T-helper 1 cell treated with Interleukin-12 subunit alpha and Interleukin-12 subunit beta and Interleukin-4 antibody, amounts not matched to agents 30 μg/mL and 1 μg/mL, for 36 hours (primary cell): ENCODE measurements around the gene CSH2.
"Not testable (repeated sequence)": the region's sequence is repeated elsewhere in the genome, so short reads cannot be mapped to it uniquely, and the experiment has no call there.

Experiments used
- H3K27ac Mint-ChIP-seq: one replicate; pipeline ENCODE4 v1.8.0; 2021; ENCODE audit warnings: mild to moderate bottlenecking, mixed read lengths
- H3K27me3 Mint-ChIP-seq: one replicate; pipeline ENCODE4 v1.8.0; 2021; ENCODE audit warnings: low read depth, mixed read lengths
- H3K36me3 Mint-ChIP-seq: one replicate; pipeline ENCODE4 v1.8.0; 2021; ENCODE audit warnings: low read depth, mixed read lengths
- H3K4me1 Mint-ChIP-seq: one replicate; pipeline ENCODE4 v1.8.0; 2021; ENCODE audit warnings: low read depth, mixed read lengths
- H3K4me3 Mint-ChIP-seq: one replicate; pipeline ENCODE4 v1.8.0; 2021; ENCODE audit warnings: mild to moderate bottlenecking, moderate library complexity, mixed read lengths
- H3K9me3 Mint-ChIP-seq: one replicate; pipeline ENCODE4 v1.8.0; 2021; ENCODE audit warnings: mixed read lengths

CSH2 gene

DNA sequence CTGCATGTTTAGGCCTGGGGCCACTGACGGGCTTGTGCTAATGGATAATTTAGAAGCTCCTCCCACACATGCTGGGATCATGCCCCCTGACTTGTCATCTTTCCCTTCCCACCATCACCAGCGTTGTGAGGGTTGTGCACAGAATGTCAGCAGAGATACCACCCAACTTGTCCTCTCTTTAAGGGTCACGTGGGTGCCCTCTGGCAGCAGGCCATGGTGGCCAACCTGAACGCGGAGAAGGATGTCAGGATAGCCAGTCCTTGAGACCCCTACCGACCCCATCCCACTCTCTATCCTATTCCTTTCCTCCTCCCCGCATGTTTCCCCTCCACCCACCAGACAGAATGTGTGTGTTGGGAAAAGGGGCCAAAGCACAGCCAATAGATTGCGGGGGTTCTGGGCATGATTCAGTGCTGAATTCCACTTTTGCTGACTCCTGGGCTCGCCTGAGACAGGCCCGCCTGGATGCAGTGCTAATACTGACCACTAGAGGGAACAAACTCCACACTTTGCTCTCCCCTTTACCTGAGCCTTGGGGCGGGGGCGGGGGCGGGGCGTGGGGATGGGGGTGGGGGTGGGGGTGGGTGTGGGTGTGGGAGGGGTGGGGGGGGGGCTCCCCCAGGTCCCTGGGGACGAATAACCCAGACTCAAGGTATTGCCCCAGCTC lies 8.6 kb upstream of the CSH2 start, which contains the start of gene GH2:
Gene GH2 (minus strand): TSS at position 10 of the 667 bp plus-strand sequence. CDS start 143 bp downstream, outside the sequence.
- no peaks in the 10 kb centered on the region for H3K9me3 Mint-ChIP-seq
- no peak within 1 kb of the TSS for H3K27ac Mint-ChIP-seq
- H3K4me3 Mint-ChIP-seq: no peak within 1 kb of the TSS
- H3K27me3 Mint-ChIP-seq: peaks cover 13% of the 10 kb centered on the region
- H3K36me3 Mint-ChIP-seq: no peaks in the 10 kb centered on the region
- peaks cover 2% of the 10 kb centered on the region for H3K4me1 Mint-ChIP-seq

DNA sequence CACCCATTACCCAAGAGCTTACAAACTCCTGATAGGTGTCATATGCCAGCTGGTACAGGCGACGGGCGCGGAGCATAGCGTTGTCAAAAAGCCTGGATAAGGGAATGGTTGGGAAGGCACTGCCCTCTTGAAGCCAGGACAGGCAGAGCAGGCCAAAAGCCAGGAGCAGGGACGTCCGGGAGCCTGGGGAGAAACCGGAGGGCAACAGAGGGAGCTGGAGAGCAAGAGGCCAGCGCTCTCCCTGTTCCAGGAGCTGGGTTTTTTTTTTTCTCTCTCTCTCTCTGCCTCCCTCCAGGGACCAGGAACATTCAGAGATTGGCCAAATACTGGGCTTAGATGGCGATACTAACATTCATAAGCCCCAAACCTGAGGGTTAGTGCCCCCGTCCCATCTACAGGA lies 7.9 kb upstream of the CSH2 start:
- not testable (repeated sequence) for H3K9me3 Mint-ChIP-seq, H3K27ac Mint-ChIP-seq, H3K4me3 Mint-ChIP-seq, H3K36me3 Mint-ChIP-seq, H3K4me1 Mint-ChIP-seq
- H3K27me3 Mint-ChIP-seq: peaks cover 10% of the 10 kb centered on the region

- H3K27ac Mint-ChIP-seq: no peak overlapping the region
- peaks cover 10% of the 10 kb centered on the region for H3K27me3 Mint-ChIP-seq
- no peaks in the 10 kb centered on the region for H3K9me3 Mint-ChIP-seq
- H3K4me1 Mint-ChIP-seq: peaks cover 2% of the 10 kb centered on the region
- no peaks in the 10 kb centered on the region for H3K36me3 Mint-ChIP-seq
- H3K4me3 Mint-ChIP-seq: no peak overlapping the region
Observed at GRCh38 chr17:63880706-63881105, 7.2 kb upstream of the CSH2 start.

- not testable (repeated sequence) for H3K27me3 Mint-ChIP-seq, H3K36me3 Mint-ChIP-seq
Observed at GRCh38 chr17:63878413-63878812, 4.9 kb upstream of the CSH2 start.

GRCh38 chr17:63874693-63875092 lies 1.2 kb upstream of the CSH2 start:
- not testable (repeated sequence) for H3K4me3 Mint-ChIP-seq, H3K9me3 Mint-ChIP-seq, H3K4me1 Mint-ChIP-seq, H3K27ac Mint-ChIP-seq, H3K36me3 Mint-ChIP-seq
- H3K27me3 Mint-ChIP-seq: peaks cover 15% of the 10 kb centered on the region

More at GRCh38 chr17:63878413-63878812, 4.9 kb upstream of the CSH2 start:
- H3K4me1 Mint-ChIP-seq, H3K9me3 Mint-ChIP-seq, H3K4me3 Mint-ChIP-seq, H3K27ac Mint-ChIP-seq: not testable (repeated sequence)

- not testable (repeated sequence) for H3K27ac Mint-ChIP-seq, H3K9me3 Mint-ChIP-seq, H3K36me3 Mint-ChIP-seq, H3K4me3 Mint-ChIP-seq, H3K4me1 Mint-ChIP-seq
- peaks cover 12% of the 10 kb centered on the region for H3K27me3 Mint-ChIP-seq
Observed at GRCh38 chr17:63874061-63874626, 667 bp upstream of the CSH2 start.

DNA sequence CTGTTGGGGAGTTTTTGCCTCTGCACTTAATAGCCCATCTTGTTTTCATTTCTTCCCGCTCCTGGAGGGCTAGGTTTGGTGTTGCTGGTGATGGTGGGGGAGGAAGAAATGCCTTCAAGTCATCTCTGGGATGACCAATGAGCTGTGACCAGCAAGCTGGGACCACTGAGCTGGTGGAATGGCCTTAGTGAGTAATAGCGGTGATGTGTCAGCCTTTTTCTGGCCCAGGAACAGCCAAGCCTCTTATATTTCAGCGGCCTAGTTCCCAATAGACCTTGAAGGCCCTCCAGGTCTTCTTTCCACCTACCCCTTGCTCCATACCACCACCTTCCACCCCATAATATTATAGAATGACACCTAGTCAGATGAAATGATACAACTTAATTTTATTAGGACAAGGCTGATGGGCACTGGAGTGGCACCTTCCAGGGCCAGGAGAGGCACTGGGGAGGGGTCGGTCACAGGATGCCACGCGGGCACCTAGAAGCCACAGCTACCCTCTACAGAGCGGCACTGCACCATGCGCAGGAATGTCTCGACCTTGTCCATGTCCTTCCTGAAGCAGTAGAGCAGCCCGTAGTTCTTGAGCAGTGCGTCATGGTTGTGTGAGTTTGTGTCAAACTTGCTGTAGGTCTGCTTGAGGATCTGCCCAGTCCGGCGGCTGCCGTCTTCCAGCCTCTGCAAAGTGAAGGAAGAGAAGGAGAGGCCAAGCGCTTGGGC lies 1.7 kb downstream of the CSH2 start:
- not testable (repeated sequence) for H3K27ac Mint-ChIP-seq, H3K36me3 Mint-ChIP-seq, H3K9me3 Mint-ChIP-seq, H3K4me1 Mint-ChIP-seq, H3K4me3 Mint-ChIP-seq
- H3K27me3 Mint-ChIP-seq: peaks cover 16% of the 10 kb centered on the region

- not testable (repeated sequence) for H3K36me3 Mint-ChIP-seq, H3K4me1 Mint-ChIP-seq, H3K9me3 Mint-ChIP-seq, H3K4me3 Mint-ChIP-seq, H3K27ac Mint-ChIP-seq
- H3K27me3 Mint-ChIP-seq: peaks cover 16% of the 10 kb centered on the region
Observed at GRCh38 chr17:63870292-63870665, 3.2 kb downstream of the CSH2 start.

DNA sequence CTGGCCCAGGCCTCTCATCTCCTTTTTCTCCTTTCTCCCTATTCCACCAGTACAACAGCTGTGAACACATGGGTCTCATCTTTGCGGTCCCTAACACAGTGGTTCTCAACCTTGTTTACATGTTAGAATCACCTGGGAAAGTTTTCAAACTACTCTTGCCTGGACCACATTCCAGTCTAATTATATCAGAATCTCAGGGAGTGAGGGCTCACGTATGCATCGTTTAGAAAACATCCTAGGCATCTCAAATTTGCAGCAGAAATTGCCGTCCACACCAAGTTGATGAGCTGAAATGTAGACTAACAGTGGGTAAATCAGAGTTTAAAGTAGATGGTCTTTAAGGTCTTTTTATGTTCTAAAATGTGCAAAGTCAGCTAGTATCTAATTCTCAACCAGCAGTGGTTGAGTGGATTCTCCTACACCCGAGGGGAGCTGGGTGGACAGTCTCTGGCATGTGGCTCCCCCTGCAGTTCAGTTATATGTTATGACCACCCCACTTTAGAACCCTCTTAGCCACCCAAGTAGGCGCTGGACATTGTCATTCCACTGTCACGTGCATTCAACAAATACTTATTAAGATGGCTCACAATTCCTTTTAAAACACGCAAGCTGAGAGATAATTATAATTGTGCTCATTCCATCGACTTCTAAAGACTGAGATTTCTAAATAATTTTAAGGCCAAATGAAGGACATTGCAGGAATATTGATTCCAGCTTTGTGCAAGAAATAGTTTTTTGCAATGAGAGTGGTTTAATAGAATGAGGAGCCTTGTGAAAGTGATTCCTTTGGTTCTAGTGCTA lies 3.8 kb downstream of the CSH2 start:
- peaks cover 16% of the 10 kb centered on the region for H3K27me3 Mint-ChIP-seq
- not testable (repeated sequence) for H3K4me3 Mint-ChIP-seq, H3K4me1 Mint-ChIP-seq, H3K36me3 Mint-ChIP-seq, H3K27ac Mint-ChIP-seq, H3K9me3 Mint-ChIP-seq

GRCh38 chr17:63866625-63867024 lies 6.9 kb downstream of the CSH2 start:
- H3K4me3 Mint-ChIP-seq, H3K4me1 Mint-ChIP-seq, H3K36me3 Mint-ChIP-seq, H3K27ac Mint-ChIP-seq, H3K9me3 Mint-ChIP-seq: not testable (repeated sequence)
- peaks cover 24% of the 10 kb centered on the region for H3K27me3 Mint-ChIP-seq

DNA sequence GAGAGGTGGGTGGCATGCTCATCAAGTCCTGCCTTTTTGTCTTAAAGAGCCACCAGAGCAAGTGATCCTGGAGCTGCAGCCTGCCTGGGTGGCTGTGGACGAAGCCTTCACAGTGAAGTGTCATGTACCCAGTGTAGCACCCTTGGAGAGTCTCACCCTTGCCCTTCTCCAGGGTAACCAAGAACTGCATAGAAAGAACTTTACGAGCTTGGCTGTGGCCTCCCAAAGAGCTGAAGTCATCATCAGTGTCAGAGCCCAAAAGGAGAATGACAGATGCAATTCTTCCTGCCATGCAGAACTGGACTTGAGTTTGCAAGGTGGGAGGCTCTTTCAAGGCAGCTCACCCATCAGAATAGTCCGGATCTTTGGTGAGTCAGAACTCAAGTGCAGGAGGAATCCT lies 14.2 kb downstream of the CSH2 start:
- H3K27me3 Mint-ChIP-seq: peaks cover 45% of the 10 kb centered on the region
- no peaks in the 10 kb centered on the region for H3K9me3 Mint-ChIP-seq
- no peak overlapping the region for H3K27ac Mint-ChIP-seq

DNA sequence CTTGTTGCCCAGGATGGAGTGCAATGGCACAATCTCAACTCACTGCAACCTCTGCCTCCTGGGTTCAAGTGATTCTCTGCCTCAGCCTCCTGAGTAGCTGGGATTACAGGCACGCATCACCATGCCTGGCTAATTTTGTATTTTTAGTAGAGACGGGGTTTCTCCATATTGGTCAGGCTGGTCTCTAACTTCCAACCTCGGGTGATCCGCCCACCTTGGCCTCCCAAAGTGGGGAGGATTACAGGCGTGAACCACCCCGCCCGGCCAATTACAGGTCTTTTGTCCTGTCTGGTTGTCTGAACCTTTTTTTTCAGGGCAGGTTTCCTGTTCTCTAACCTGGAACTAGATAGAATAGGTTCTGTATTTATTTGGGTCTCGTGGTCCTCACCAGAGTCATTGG lies 17.1 kb downstream of the CSH2 start:
- not testable (repeated sequence) for H3K9me3 Mint-ChIP-seq, H3K27ac Mint-ChIP-seq, H3K4me3 Mint-ChIP-seq, H3K4me1 Mint-ChIP-seq, H3K36me3 Mint-ChIP-seq
- peaks cover 51% of the 10 kb centered on the region for H3K27me3 Mint-ChIP-seq

More for the DNA sequence above, 14.2 kb downstream of the CSH2 start:
- Mint-ChIP-seq H3K36me3 (no peaks in the 10 kb centered on the region), H3K4me3 (no peak overlapping the region), H3K4me1 (no peaks in the 10 kb centered on the region)

GRCh38 chr17:63855185-63855584 lies 18.3 kb downstream of the CSH2 start:
- peaks cover 52% of the 10 kb centered on the region for H3K27me3 Mint-ChIP-seq
- H3K4me1 Mint-ChIP-seq: no peaks in the 10 kb centered on the region

DNA sequence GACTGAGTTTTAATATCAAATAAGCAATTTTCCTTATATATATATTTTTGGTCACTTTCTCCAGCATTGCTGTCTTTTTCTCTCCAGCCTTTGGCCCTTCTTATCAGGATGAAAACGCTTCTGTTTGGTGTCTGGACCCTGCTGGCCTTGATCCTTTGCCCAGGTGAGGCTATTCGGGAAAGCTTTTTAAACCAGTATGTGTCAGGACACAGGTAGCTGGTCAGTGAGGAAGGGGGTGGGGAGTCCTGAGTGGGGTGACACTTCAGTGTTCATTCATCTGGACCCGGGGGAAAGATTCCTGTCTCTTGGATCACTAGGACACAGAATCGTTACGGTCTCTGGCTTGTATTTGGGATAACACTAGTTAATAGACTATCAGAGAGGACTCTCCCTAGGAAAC lies 18.8 kb downstream of the CSH2 start:
- Mint-ChIP-seq H3K36me3 (no peaks in the 10 kb centered on the region), H3K27me3 (peaks cover 50% of the 10 kb centered on the region), H3K4me3 (no peak overlapping the region), H3K9me3 (no peaks in the 10 kb centered on the region), H3K27ac (no peak overlapping the region), H3K4me1 (peaks cover 2% of the 10 kb centered on the region)

More at GRCh38 chr17:63855185-63855584, 18.3 kb downstream of the CSH2 start:
- no peaks in the 10 kb centered on the region for H3K36me3 Mint-ChIP-seq
- no peak overlapping the region for H3K4me3 Mint-ChIP-seq
- H3K27ac Mint-ChIP-seq: no peak overlapping the region
- no peaks in the 10 kb centered on the region for H3K9me3 Mint-ChIP-seq
